HepG2 (cell line): Measurements from ENCODE around the gene ELSPBP1. TPM values are rescaled to one million over a fixed set of nuclear protein-coding genes. Genes with fewer than 3 reads are reported as not detected.

Experiments used
- ATAC-seq: fragments of 200-7000 bp; cut with Tn5 transposase; 3 replicates; pipeline ENCODE4 v1.9.1; 2020; ENCODE audit warnings: mild to moderate bottlenecking, moderate library complexity
- BruUV-seq: library from RNA; stranded (reverse); fragments of 400-500 nt; replicated peaks from 2 replicates; lab custom pipeline; 2021; lab: Mats Ljungman, UMichigan
- CTCF ChIA-PET: fragments of 300-600 bp; formaldehyde crosslinking; extraction: SDS; loops from one replicate; lab custom pipeline; 2021; ENCODE audit warnings: low total read pairs, inconsistent platforms, low intra/inter-chr PET ratio; lab: Yijun Ruan, JAX
- POLR2A ChIA-PET: fragments of 350-600 bp; sonication (Branson Sonifier 250); formaldehyde crosslinking; loops from one replicate; lab custom pipeline; 2020; ENCODE audit warnings: antibody characterized with exemption, inconsistent platforms; lab: Yijun Ruan, JAX
- DNase-seq: peaks from one replicate; pipeline ENCODE4 v3.0.0-alpha.2; 2015; ENCODE audit warnings: low spot score
- FAIRE-seq: peaks from 3 replicates; lab custom pipeline; 2011; peaks lifted over from hg19 to GRCh38; lab: Jason Lieb, UNC
- H2AFZ ChIP-seq: one replicate; pipeline ENCODE4 v1.6.1; 2011; ENCODE audit warnings: low read length, inconsistent platforms
- H3K27ac ChIP-seq: fragments of 300-600 bp; 3 replicates; pipeline ENCODE4 v1.8.0; 2011; ENCODE audit warnings: mixed run types, mild to moderate bottlenecking, mixed read lengths, low read length, inconsistent platforms; ENCODE audit not compliant: insufficient read depth; ENCODE audit errors: extremely low read length
- H3K27me3 ChIP-seq, 2 experiments: fragments of 200-600 bp in 1 of 2; 2 replicates in 1 of 2; 3 replicates in 1 of 2; pipeline versions ENCODE4 v1.6.0 to v1.8.0; 2011; ENCODE audit warnings: low read length in 2 of 2, mild to moderate bottlenecking in 2 of 2, moderate library complexity in 2 of 2, inconsistent platforms in 1 of 2; ENCODE audit not compliant: insufficient read depth in 2 of 2, control insufficient read depth in 1 of 2
- H3K36me3 ChIP-seq, 2 experiments: fragments of 200-600 bp in 1 of 2; replicated peaks in 1 of 2; 2 replicates in 1 of 2; 3 replicates in 1 of 2; pipeline versions ENCODE4 v1.5.1 to v1.8.0; 2011; ENCODE audit warnings: low read length in 2 of 2, inconsistent platforms in 1 of 2; ENCODE audit not compliant: insufficient read depth in 2 of 2, control insufficient read depth in 1 of 2
- H3K4me1 ChIP-seq: 2 replicates; pipeline ENCODE4 v1.5.1; 2012; ENCODE audit warnings: low read length, inconsistent platforms; ENCODE audit not compliant: insufficient read depth
- H3K4me2 ChIP-seq: 2 replicates; pipeline ENCODE4 v1.6.0; 2011; ENCODE audit warnings: low read depth, low read length, inconsistent platforms
- H3K4me3 ChIP-seq, 3 experiments: fragments of 200-600 bp in 1 of 3; sonication (generic), shearing (Covaris generic) in 1 of 3; replicated peaks in 1 of 3; 2 replicates each; pipeline ENCODE4 v1.5.1; 2011 to 2016; ENCODE audit warnings: low read length in 3 of 3, inconsistent platforms in 2 of 3, low read depth in 2 of 3, mild to moderate bottlenecking in 2 of 3, control low read depth in 1 of 3, mixed read lengths in 1 of 3; ENCODE audit not compliant: insufficient read depth in 1 of 3
- H3K79me2 ChIP-seq: one replicate; pipeline ENCODE4 v1.6.1; 2011; ENCODE audit warnings: low read length, inconsistent platforms; ENCODE audit not compliant: insufficient read depth
- H3K9ac ChIP-seq: 2 replicates; pipeline ENCODE4 v1.6.0; 2011; ENCODE audit warnings: mild to moderate bottlenecking, low read depth, low read length, inconsistent platforms; ENCODE audit not compliant: insufficient read depth
- H3K9me3 ChIP-seq: 2 replicates; pipeline ENCODE4 v1.5.1; 2012; ENCODE audit warnings: mild to moderate bottlenecking, low read length
- H4K20me1 ChIP-seq: 2 replicates; pipeline ENCODE4 v1.6.0; 2011; ENCODE audit warnings: inconsistent platforms, mild to moderate bottlenecking, low read length, moderate library complexity; ENCODE audit not compliant: insufficient read depth
- BRCA1 ChIP-seq: sonication (generic); formaldehyde crosslinking; IDR thresholded peaks from 2 replicates; pipeline ENCODE4 v1.4.0; 2020; ENCODE audit warnings: missing genetic modification reagents
- CBX2 ChIP-seq, 2 experiments: fragments of 200-600 bp in 1 of 2; sonication (generic); formaldehyde crosslinking in 1 of 2; IDR thresholded peaks; 2 replicates each; pipeline versions ENCODE4 v1.7.0 to v1.8.1; 2018 to 2022; ENCODE audit warnings: low read depth in 2 of 2, low read length in 1 of 2, mild to moderate bottlenecking in 1 of 2, missing genetic modification reagents in 1 of 2
- FOXK2 ChIP-seq: fragments of 450-650 bp; IDR thresholded peaks from 2 replicates; pipeline ENCODE4 v1.6.1; 2016
- GRHL1 ChIP-seq: sonication (generic); formaldehyde crosslinking; conservative IDR thresholded peaks from 2 replicates; pipeline ENCODE4 v1.8.0; 2022; ENCODE audit warnings: missing genetic modification reagents
- HCFC1 ChIP-seq: fragments of 150-350 bp; IDR thresholded peaks from 2 replicates; pipeline ENCODE4 v1.6.1; 2014; ENCODE audit warnings: low read depth, low read length
- MXD3 ChIP-seq: IDR thresholded peaks from 2 replicates; pipeline ENCODE4 v1.6.1; 2016; ENCODE audit warnings: mild to moderate bottlenecking, missing biosample characterization, missing genetic modification reagents
- NCOA5 ChIP-seq: sonication (generic); formaldehyde crosslinking; IDR thresholded peaks from 2 replicates; pipeline ENCODE4 v1.4.0; 2020; ENCODE audit warnings: missing genetic modification reagents
- RFX1 ChIP-seq: fragments of 450-650 bp; IDR thresholded peaks from 2 replicates; pipeline ENCODE4 v1.6.1; 2017
- RORA ChIP-seq: sonication (generic); formaldehyde crosslinking; IDR thresholded peaks from 2 replicates; pipeline ENCODE4 v1.5.0; 2020; ENCODE audit warnings: mild to moderate bottlenecking, missing genetic modification reagents, moderate library complexity
- STAT6 ChIP-seq: sonication (generic); formaldehyde crosslinking; IDR thresholded peaks from 2 replicates; pipeline ENCODE4 v1.4.0; 2020; ENCODE audit warnings: missing genetic modification reagents, mild to moderate bottlenecking, borderline replicate concordance
- WIZ ChIP-seq: sonication (generic); formaldehyde crosslinking; IDR thresholded peaks from 2 replicates; pipeline ENCODE4 v1.5.1; 2020; ENCODE audit warnings: mild to moderate bottlenecking, missing genetic modification reagents
- ZBTB4 ChIP-seq: sonication (generic); formaldehyde crosslinking; IDR thresholded peaks from 2 replicates; pipeline ENCODE4 v1.4.0; 2020; ENCODE audit warnings: missing genetic modification reagents, mild to moderate bottlenecking, borderline replicate concordance
- ZIK1 ChIP-seq: sonication (generic); formaldehyde crosslinking; IDR thresholded peaks from 2 replicates; pipeline ENCODE4 v1.5.0; 2020; ENCODE audit warnings: mild to moderate bottlenecking, low read depth, missing genetic modification reagents, borderline replicate concordance
- ZNF124 ChIP-seq: sonication (generic); formaldehyde crosslinking; IDR thresholded peaks from 2 replicates; pipeline ENCODE4 v1.4.0; 2020; ENCODE audit warnings: missing genetic modification reagents
- ZNF660 ChIP-seq: sonication (generic); formaldehyde crosslinking; IDR thresholded peaks from 2 replicates; pipeline ENCODE4 v1.5.1; 2020; ENCODE audit warnings: mild to moderate bottlenecking, low read depth, missing genetic modification reagents, borderline replicate concordance
- ZNF768 ChIP-seq: sonication (generic); formaldehyde crosslinking; IDR thresholded peaks from 2 replicates; pipeline ENCODE4 v1.4.0; 2020; ENCODE audit warnings: missing genetic modification reagents
- ZNF878 ChIP-seq: sonication (generic); formaldehyde crosslinking; IDR thresholded peaks from 2 replicates; pipeline ENCODE4 v1.8.1; 2023; ENCODE audit warnings: mild to moderate bottlenecking, missing genetic modification reagents, moderate library complexity
- WGBS: methylation state at CpG from one replicate; pipeline ENCODE4 v1.1.6; 2017; ENCODE audit warnings: low lambda C conversion rate; 5-methylcytosine and 5-hydroxymethylcytosine counted together
- in situ Hi-C: cut with HindIII; loops from 2 replicates; pipeline ENCODE4 v1.10.0; 2017; ENCODE audit warnings: low pct_unique_long_range_greater_than_20kb; ENCODE audit not compliant: extremely low pct_ligation_motif_present
- intact Hi-C: fragments of 100-400 bp; cut with micrococcal nuclease; formaldehyde crosslinking; loops from one replicate; pipeline ENCODE4 v1.10.0; 2022; ENCODE audit not compliant: unreplicated experiment
- polyA plus RNA-seq, 8 experiments: library from polyadenylated mRNA; depleted of rRNA in 3 of 8; stranded (reverse) in 7 of 8; unstranded in 1 of 8; fragments of >200 nt; fragmentation: Illumina TruSeq in 4 of 8; extraction: Trizol in 4 of 8; gene quantifications; 2 replicates each; pipeline versions ENCODE4 v1.2.1 to v1.2.3, GENCODE V29; 2011 to 2016; ENCODE audit warnings: low read depth in 4 of 8, missing spikeins in 1 of 8, mixed read lengths in 1 of 8; ENCODE audit not compliant: insufficient read depth in 1 of 8
- total RNA-seq, 5 experiments: library from RNA; depleted of rRNA; stranded (reverse); fragments of >200 nt; fragmentation: Illumina TruSeq; extraction: Trizol; gene quantifications; 2 replicates each; pipeline ENCODE4 v1.2.3, GENCODE V29; 2016; ENCODE audit warnings: low read depth in 1 of 5

The ELSPBP1 gene
- total and polyA plus RNA-seq, 2 of the 13 experiments (the other 11 are each of a cell fraction or from before 2014, with no cell fraction given): not detected

GRCh38 chr19:48044561-48044960, 50.1 kb downstream of the ELSPBP1 start:
- BruUV-seq: no TSS peak
- TF ChIP-seq ZNF768 (CRISPR knock-in tag): no peak
- no peak for TF ChIP-seq GRHL1 (CRISPR knock-in tag)
- TF ChIP-seq ZBTB4: no peak
- TF ChIP-seq HCFC1: no peak
- no peak for TF ChIP-seq ZNF124 (CRISPR knock-in tag)
- TF ChIP-seq ZNF878: no peak
- no peak for TF ChIP-seq NCOA5 (CRISPR knock-in tag)
- no peak for TF ChIP-seq CBX2 (IDR thresholded peaks at IDR 0.05; ENCODE audit: low read depth, low read length)
- no peak for TF ChIP-seq CBX2 (CRISPR knock-in tag; IDR thresholded peaks at IDR 0.05; ENCODE audit: low read depth)
- TF ChIP-seq ZNF660 (CRISPR knock-in tag): no peak
- TF ChIP-seq ZIK1 (CRISPR knock-in tag): no peak
- no peak for TF ChIP-seq STAT6
- no peak for TF ChIP-seq BRCA1
- no peak for TF ChIP-seq RORA
- TF ChIP-seq RFX1: no peak
- no peak for TF ChIP-seq FOXK2
- no peak for TF ChIP-seq MXD3 (CRISPR knock-in tag)
- no peak for TF ChIP-seq WIZ (CRISPR knock-in tag)
- H3K4me3 ChIP-seq: no peak overlapping the region
- H3K27ac ChIP-seq: no peak overlapping the region
- no peak overlapping the region for H3K4me2 ChIP-seq
- H3K27me3 ChIP-seq: peaks cover 0 to 24% of the 10 kb centered on the region in 2 experiments; a peak in 3 of 5 replicates
- WGBS: 43% methylated on average over 5 of the region's 5 CpGs
- H3K79me2 ChIP-seq: no peaks in the 10 kb centered on the region
- intact Hi-C loops: no loop called here
- H2AFZ ChIP-seq: no peak overlapping the region
- no peak for FAIRE-seq
- H3K9me3 ChIP-seq: no peaks in the 10 kb centered on the region
- H4K20me1 ChIP-seq: no peaks in the 10 kb centered on the region
- ATAC-seq: no peak
- POLR2A ChIA-PET: no interaction called here
- in situ Hi-C loops: no loop called here
- H3K36me3 ChIP-seq: no peaks in the 10 kb centered on the region
- CTCF ChIA-PET: no interaction called here
- no peak overlapping the region for H3K9ac ChIP-seq
- no peak for DNase-seq
- H3K4me1 ChIP-seq: no peaks in the 10 kb centered on the region
